Posterior vena cava (tissue), 2 donors: Measurements from ENCODE around the gene UBE4B. TPM values are rescaled to one million over a fixed set of nuclear protein-coding genes. Genes with fewer than 3 reads are reported as not detected.
A peak's percentile ranks its signal among the peaks of the same experiment; 100 is the strongest.
"Not testable (repeated sequence)": the region's sequence is repeated elsewhere in the genome, so short reads cannot be mapped to it uniquely, and the experiment has no call there.

Experiments used
- DNase-seq: peaks from one replicate; pipeline ENCODE4 v3.0.0-alpha.2; 2020; ENCODE audit warnings: low spot score
- intact Hi-C, 2 donors: fragments of 100-400 bp; cut with DNase I; formaldehyde crosslinking; loops; one replicate each; pipeline versions ENCODE4 v1.14.1 to v1.14.2; 2022 to 2023
- total RNA-seq, 2 donors: library from RNA; stranded (reverse); fragmentation: NEBNext Ultra II Directional; extraction: Animal tissue kit (Norgen Biotek cat#: 25700); gene quantifications; one replicate each; pipeline ENCODE4 v1.2.1, GENCODE V29; 2021
- donor health status: DM: yes; HTN: yes; CAD: no.
- donor health status: DM: yes; HTN: yes; CAD: no.

UBE4B gene
- total RNA-seq, 2 donors from 2014 or later = 34.4 to 34.7 TPM

GRCh38 chr1:10064416-10065343 is 31.9 kb downstream of the UBE4B start:
- intact Hi-C loops = loop anchor here in 1 of 2 donors (5.0 kb wide), 1 partner anchor 43 kb away; no protein-coding TSS in a partner anchor
- DNase-seq = no peak

GRCh38 chr1:10065344-10065685 is 32.6 kb downstream of the UBE4B start:
- DNase-seq = no peak
- intact Hi-C loops = loop anchor here in 1 of 2 donors (5.0 kb wide), 1 partner anchor 42 kb away; no protein-coding TSS in a partner anchor

- no peak for DNase-seq
These were observed 33.0 kb downstream of the UBE4B start for GRCh38 chr1:10065760-10066159.

GRCh38 chr1:10068605-10069294 is 36.0 kb downstream of the UBE4B start:
- intact Hi-C loops = loop anchor here in 1 of 2 donors (5.0 kb wide), 1 partner anchor 39 kb away; no protein-coding TSS in a partner anchor
- no peak for DNase-seq

More at GRCh38 chr1:10065760-10066159, 33.0 kb downstream of the UBE4B start:
- intact Hi-C loops = loop anchor here in 1 of 2 donors (5.0 kb wide), 1 partner anchor 42 kb away; no protein-coding TSS in a partner anchor

- intact Hi-C loops = no loop called here
- no peak for DNase-seq
These were observed 37.4 kb downstream of the UBE4B start for GRCh38 chr1:10070206-10070605.

GRCh38 chr1:10071640-10072039 is 38.9 kb downstream of the UBE4B start:
- no peak for DNase-seq
- intact Hi-C loops = no loop called here

- DNase-seq, intact Hi-C loops: not testable (repeated sequence)
These were observed 40.6 kb downstream of the UBE4B start for GRCh38 chr1:10073371-10073770.

GRCh38 chr1:10074059-10074851 is 41.5 kb downstream of the UBE4B start:
- DNase-seq = peak; percentile 90
- intact Hi-C loops = no loop called here

GRCh38 chr1:10074852-10075730 is 42.3 kb downstream of the UBE4B start:
- no peak for DNase-seq
- intact Hi-C loops = no loop called here

- no peak for DNase-seq
- intact Hi-C loops = no loop called here
These were observed 43.0 kb downstream of the UBE4B start for GRCh38 chr1:10075732-10076131.

GRCh38 chr1:10078494-10078893 is 45.7 kb downstream of the UBE4B start:
- intact Hi-C loops = no loop called here

GRCh38 chr1:10080523-10080922 is 47.8 kb downstream of the UBE4B start:
- DNase-seq = no peak
- intact Hi-C loops = no loop called here

More at GRCh38 chr1:10078494-10078893, 45.7 kb downstream of the UBE4B start:
- DNase-seq = no peak

GRCh38 chr1:10082785-10083479 is 50.2 kb downstream of the UBE4B start:
- DNase-seq = no peak
- intact Hi-C loops = no loop called here

GRCh38 chr1:10084045-10084444 is 51.3 kb downstream of the UBE4B start:
- intact Hi-C loops = no loop called here
- DNase-seq = no peak

GRCh38 chr1:10085076-10085475 is 52.3 kb downstream of the UBE4B start:
- intact Hi-C loops = no loop called here
- DNase-seq = no peak

- DNase-seq = no peak
- intact Hi-C loops = no loop called here
These were observed 54.5 kb downstream of the UBE4B start for GRCh38 chr1:10087210-10087609.

- intact Hi-C loops = no loop called here
- DNase-seq = no peak
These were observed 69.2 kb downstream of the UBE4B start for GRCh38 chr1:10101929-10102328.

- DNase-seq = no peak
- intact Hi-C loops = no loop called here
These were observed 70.4 kb downstream of the UBE4B start for GRCh38 chr1:10103193-10103592.
